Measurements from ENCODE around the gene ZG16.
"Not testable (repeated sequence)": the region's sequence is repeated elsewhere in the genome, so short reads cannot be mapped to it uniquely, and the experiment has no call there.

DNA sequence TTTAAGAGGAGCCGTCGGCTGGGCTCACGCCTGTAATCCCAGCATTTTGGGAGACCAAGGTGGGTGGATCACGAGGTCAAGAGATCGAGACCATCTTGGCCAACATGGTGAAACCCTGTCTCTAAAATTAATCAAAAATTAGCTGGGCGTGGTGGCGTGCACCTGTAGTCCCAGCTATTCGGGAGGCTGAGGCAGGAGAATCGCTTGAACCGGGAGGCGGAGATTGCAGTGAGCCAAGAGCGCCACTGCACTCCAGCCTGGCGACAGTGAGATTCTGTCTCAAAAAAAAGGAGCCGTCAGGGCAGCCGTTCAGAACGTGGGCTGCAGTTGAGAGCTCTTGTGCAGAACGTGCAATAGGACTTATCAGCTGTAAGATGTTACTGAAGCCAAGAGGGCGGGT lies 15.1 kb downstream of the ZG16 start:
- TF ChIP-seq, protein P1, sequence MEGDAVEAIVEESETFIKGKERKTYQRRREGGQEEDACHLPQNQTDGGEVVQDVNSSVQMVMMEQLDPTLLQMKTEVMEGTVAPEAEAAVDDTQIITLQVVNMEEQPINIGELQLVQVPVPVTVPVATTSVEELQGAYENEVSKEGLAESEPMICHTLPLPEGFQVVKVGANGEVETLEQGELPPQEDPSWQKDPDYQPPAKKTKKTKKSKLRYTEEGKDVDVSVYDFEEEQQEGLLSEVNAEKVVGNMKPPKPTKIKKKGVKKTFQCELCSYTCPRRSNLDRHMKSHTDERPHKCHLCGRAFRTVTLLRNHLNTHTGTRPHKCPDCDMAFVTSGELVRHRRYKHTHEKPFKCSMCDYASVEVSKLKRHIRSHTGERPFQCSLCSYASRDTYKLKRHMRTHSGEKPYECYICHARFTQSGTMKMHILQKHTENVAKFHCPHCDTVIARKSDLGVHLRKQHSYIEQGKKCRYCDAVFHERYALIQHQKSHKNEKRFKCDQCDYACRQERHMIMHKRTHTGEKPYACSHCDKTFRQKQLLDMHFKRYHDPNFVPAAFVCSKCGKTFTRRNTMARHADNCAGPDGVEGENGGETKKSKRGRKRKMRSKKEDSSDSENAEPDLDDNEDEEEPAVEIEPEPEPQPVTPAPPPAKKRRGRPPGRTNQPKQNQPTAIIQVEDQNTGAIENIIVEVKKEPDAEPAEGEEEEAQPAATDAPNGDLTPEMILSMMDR (conservative IDR thresholded peaks at IDR 0.05; ENCODE audit: low read depth in 2 of 2) = not testable (repeated sequence)
- not testable (repeated sequence) for TF ChIP-seq EZH2phosphoT487 (IDR thresholded peaks at IDR 0.05; ENCODE audit: unreplicated experiment); POLR2AphosphoS5 (IDR thresholded peaks at IDR 0.05; ENCODE audit: low read depth); EZH2 (IDR thresholded peaks at IDR 0.05; ENCODE audit: low read depth, unreplicated experiment); CREB1 (CRISPR knock-in tag; IDR thresholded peaks at IDR 0.05; ENCODE audit: low read depth); ZNF331 (CRISPR knock-in tag; IDR thresholded peaks at IDR 0.05; ENCODE audit: low read depth); STAT1 (IDR thresholded peaks at IDR 0.05; ENCODE audit: unreplicated experiment); NANOG (IDR thresholded peaks at IDR 0.05; ENCODE audit: borderline replicate concordance); ZNF114 (CRISPR knock-in tag; IDR thresholded peaks at IDR 0.05)
- TF ChIP-seq, protein P2, sequence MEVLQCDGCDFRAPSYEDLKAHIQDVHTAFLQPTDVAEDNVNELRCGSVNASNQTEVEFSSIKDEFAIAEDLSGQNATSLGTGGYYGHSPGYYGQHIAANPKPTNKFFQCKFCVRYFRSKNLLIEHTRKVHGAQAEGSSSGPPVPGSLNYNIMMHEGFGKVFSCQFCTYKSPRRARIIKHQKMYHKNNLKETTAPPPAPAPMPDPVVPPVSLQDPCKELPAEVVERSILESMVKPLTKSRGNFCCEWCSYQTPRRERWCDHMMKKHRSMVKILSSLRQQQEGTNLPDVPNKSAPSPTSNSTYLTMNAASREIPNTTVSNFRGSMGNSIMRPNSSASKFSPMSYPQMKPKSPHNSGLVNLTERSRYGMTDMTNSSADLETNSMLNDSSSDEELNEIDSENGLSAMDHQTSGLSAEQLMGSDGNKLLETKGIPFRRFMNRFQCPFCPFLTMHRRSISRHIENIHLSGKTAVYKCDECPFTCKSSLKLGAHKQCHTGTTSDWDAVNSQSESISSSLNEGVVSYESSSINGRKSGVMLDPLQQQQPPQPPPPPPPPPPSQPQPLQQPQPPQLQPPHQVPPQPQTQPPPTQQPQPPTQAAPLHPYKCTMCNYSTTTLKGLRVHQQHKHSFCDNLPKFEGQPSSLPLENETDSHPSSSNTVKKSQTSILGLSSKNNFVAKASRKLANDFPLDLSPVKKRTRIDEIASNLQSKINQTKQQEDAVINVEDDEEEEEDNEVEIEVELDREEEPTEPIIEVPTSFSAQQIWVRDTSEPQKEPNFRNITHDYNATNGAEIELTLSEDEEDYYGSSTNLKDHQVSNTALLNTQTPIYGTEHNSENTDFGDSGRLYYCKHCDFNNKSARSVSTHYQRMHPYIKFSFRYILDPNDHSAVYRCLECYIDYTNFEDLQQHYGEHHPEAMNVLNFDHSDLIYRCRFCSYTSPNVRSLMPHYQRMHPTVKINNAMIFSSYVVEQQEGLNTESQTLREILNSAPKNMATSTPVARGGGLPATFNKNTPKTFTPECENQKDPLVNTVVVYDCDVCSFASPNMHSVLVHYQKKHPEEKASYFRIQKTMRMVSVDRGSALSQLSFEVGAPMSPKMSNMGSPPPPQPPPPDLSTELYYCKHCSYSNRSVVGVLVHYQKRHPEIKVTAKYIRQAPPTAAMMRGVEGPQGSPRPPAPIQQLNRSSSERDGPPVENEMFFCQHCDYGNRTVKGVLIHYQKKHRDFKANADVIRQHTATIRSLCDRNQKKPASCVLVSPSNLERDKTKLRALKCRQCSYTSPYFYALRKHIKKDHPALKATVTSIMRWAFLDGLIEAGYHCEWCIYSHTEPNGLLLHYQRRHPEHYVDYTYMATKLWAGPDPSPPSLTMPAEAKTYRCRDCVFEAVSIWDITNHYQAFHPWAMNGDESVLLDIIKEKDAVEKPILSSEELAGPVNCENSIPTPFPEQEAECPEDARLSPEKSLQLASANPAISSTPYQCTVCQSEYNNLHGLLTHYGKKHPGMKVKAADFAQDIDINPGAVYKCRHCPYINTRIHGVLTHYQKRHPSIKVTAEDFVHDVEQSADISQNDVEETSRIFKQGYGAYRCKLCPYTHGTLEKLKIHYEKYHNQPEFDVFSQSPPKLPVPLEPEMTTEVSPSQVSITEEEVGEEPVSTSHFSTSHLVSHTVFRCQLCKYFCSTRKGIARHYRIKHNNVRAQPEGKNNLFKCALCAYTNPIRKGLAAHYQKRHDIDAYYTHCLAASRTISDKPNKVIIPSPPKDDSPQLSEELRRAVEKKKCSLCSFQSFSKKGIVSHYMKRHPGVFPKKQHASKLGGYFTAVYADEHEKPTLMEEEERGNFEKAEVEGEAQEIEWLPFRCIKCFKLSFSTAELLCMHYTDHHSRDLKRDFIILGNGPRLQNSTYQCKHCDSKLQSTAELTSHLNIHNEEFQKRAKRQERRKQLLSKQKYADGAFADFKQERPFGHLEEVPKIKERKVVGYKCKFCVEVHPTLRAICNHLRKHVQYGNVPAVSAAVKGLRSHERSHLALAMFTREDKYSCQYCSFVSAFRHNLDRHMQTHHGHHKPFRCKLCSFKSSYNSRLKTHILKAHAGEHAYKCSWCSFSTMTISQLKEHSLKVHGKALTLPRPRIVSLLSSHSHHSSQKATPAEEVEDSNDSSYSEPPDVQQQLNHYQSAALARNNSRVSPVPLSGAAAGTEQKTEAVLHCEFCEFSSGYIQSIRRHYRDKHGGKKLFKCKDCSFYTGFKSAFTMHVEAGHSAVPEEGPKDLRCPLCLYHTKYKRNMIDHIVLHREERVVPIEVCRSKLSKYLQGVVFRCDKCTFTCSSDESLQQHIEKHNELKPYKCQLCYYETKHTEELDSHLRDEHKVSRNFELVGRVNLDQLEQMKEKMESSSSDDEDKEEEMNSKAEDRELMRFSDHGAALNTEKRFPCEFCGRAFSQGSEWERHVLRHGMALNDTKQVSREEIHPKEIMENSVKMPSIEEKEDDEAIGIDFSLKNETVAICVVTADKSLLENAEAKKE (CRISPR knock-in tag; IDR thresholded peaks at IDR 0.05) = not testable (repeated sequence)
- TF ChIP-seq, protein P3, sequence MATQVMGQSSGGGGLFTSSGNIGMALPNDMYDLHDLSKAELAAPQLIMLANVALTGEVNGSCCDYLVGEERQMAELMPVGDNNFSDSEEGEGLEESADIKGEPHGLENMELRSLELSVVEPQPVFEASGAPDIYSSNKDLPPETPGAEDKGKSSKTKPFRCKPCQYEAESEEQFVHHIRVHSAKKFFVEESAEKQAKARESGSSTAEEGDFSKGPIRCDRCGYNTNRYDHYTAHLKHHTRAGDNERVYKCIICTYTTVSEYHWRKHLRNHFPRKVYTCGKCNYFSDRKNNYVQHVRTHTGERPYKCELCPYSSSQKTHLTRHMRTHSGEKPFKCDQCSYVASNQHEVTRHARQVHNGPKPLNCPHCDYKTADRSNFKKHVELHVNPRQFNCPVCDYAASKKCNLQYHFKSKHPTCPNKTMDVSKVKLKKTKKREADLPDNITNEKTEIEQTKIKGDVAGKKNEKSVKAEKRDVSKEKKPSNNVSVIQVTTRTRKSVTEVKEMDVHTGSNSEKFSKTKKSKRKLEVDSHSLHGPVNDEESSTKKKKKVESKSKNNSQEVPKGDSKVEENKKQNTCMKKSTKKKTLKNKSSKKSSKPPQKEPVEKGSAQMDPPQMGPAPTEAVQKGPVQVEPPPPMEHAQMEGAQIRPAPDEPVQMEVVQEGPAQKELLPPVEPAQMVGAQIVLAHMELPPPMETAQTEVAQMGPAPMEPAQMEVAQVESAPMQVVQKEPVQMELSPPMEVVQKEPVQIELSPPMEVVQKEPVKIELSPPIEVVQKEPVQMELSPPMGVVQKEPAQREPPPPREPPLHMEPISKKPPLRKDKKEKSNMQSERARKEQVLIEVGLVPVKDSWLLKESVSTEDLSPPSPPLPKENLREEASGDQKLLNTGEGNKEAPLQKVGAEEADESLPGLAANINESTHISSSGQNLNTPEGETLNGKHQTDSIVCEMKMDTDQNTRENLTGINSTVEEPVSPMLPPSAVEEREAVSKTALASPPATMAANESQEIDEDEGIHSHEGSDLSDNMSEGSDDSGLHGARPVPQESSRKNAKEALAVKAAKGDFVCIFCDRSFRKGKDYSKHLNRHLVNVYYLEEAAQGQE (IDR thresholded peaks at IDR 0.05; ENCODE audit: unreplicated experiment) = not testable (repeated sequence)
- TF ChIP-seq, protein P4, sequence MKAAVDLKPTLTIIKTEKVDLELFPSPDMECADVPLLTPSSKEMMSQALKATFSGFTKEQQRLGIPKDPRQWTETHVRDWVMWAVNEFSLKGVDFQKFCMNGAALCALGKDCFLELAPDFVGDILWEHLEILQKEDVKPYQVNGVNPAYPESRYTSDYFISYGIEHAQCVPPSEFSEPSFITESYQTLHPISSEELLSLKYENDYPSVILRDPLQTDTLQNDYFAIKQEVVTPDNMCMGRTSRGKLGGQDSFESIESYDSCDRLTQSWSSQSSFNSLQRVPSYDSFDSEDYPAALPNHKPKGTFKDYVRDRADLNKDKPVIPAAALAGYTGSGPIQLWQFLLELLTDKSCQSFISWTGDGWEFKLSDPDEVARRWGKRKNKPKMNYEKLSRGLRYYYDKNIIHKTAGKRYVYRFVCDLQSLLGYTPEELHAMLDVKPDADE (IDR thresholded peaks at IDR 0.05) = not testable (repeated sequence)

All from GM23338 (cell line).